ENCODE measurements around the gene ERP44. TPM values are rescaled to one million over a fixed set of nuclear protein-coding genes. Genes with fewer than 3 reads are reported as not detected.
"Not testable (repeated sequence)": the region's sequence is repeated elsewhere in the genome, so short reads cannot be mapped to it uniquely, and the experiment has no call there.

Gene ERP44
- total and polyA plus RNA-seq, 2 donors (not counting 3 experiments of a cell fraction or from before 2014, with no cell fraction given): 9.9 to 21.4 TPM

- H3K27ac ChIP-seq (ENCODE audit: insufficient read depth, low read depth, low read length): no peak overlapping the region
- POLR2A ChIA-PET: no interaction called here
- H3K79me2 ChIP-seq (ENCODE audit: control insufficient read depth, insufficient read depth, low read length): peaks cover 6% of the 10 kb centered on the region
- no peaks in the 10 kb centered on the region for H4K20me1 ChIP-seq (replicated peaks; ENCODE audit: control insufficient read depth, extremely low read depth, insufficient read depth, low read length)
- no peak overlapping the region for H2AFZ ChIP-seq (ENCODE audit: low read depth, low read length)
- dilution Hi-C loops (cut with MboI; ENCODE audit: extremely low pct_ligation_motif_present, low sequenced_read_pairs): no loop called here
- H3K9me3 ChIP-seq (replicated peaks; ENCODE audit: control insufficient read depth, insufficient read depth, low read length): no peaks in the 10 kb centered on the region
- intact Hi-C loops (cut with micrococcal nuclease): no loop called here
- H3K4me2 ChIP-seq (ENCODE audit: insufficient read depth, low read length): no peak overlapping the region
- no peak for DNase-seq (ENCODE audit: low read depth, low spot score)
- H3K27me3 ChIP-seq (ENCODE audit: control insufficient read depth in 2 of 2, insufficient read depth in 2 of 2, low read length in 2 of 2): no peaks in the 10 kb centered on the region
- TF ChIP-seq CTCF (IDR thresholded peaks at IDR 0.05; ENCODE audit: extremely low read depth in 1 of 2, insufficient read depth in 1 of 2, low read depth in 1 of 2, low read length in 2 of 2) (no peak), JUN (IDR thresholded peaks at IDR 0.05; ENCODE audit: borderline replicate concordance, insufficient read depth, insufficient read length, low read depth) (no peak), GATA2 (IDR thresholded peaks at IDR 0.05; ENCODE audit: insufficient read depth, insufficient read length, low read depth, low read length) (no peak), POLR2AphosphoS5 (IDR thresholded peaks at IDR 0.05; ENCODE audit: insufficient read depth, low read depth, low read length) (no peak), FOS (IDR thresholded peaks at IDR 0.05; ENCODE audit: borderline replicate concordance, insufficient read depth, low read length) (no peak), MAX (IDR thresholded peaks at IDR 0.05; ENCODE audit: insufficient read depth, insufficient read length) (no peak), EZH2 (IDR thresholded peaks at IDR 0.05; ENCODE audit: borderline replicate concordance, low read depth, low read length, severe bottlenecking) (no peak), MYC (IDR thresholded peaks at IDR 0.05; ENCODE audit: low read depth, low read length) (no peak), POLR2A (IDR thresholded peaks at IDR 0.05; ENCODE audit: low read depth, low read length) (no peak)
- peak; percentile 52 for FAIRE-seq
- no peak overlapping the region for H3K4me3 ChIP-seq (replicated peaks in 1 of 3; ENCODE audit: insufficient read depth in 1 of 3, low read depth in 1 of 3, low read length in 3 of 3)
- CTCF ChIA-PET: no interaction called here
- no peaks in the 10 kb centered on the region for H3K9me1 ChIP-seq (replicated peaks; ENCODE audit: control insufficient read depth, extremely low read depth, insufficient read depth, low read length)
- no peak overlapping the region for H3K9ac ChIP-seq (replicated peaks; ENCODE audit: extremely low read depth, insufficient read depth, low read length)
- no TSS peak for BruUV-seq (replicated peaks)
- no peaks in the 10 kb centered on the region for H3K4me1 ChIP-seq (ENCODE audit: control insufficient read depth, extremely low read depth, insufficient read depth, low read length)
- H3K36me3 ChIP-seq (ENCODE audit: control insufficient read depth in 2 of 2, extremely low read depth in 1 of 2, insufficient read depth in 2 of 2, low read length in 2 of 2): no peaks in the 10 kb centered on the region
These were observed 28.4 kb downstream of the ERP44 start for GRCh38 chr9:100070104-100071041.

- H3K79me2 ChIP-seq (ENCODE audit: control insufficient read depth, insufficient read depth, low read length); H3K27me3 ChIP-seq (ENCODE audit: control insufficient read depth in 2 of 2, insufficient read depth in 2 of 2, low read length in 2 of 2); H3K4me1 ChIP-seq (ENCODE audit: control insufficient read depth, extremely low read depth, insufficient read depth, low read length); dilution Hi-C loops (cut with MboI; ENCODE audit: extremely low pct_ligation_motif_present, low sequenced_read_pairs); H4K20me1 ChIP-seq (replicated peaks; ENCODE audit: control insufficient read depth, extremely low read depth, insufficient read depth, low read length); H3K36me3 ChIP-seq (ENCODE audit: control insufficient read depth in 2 of 2, extremely low read depth in 1 of 2, insufficient read depth in 2 of 2, low read length in 2 of 2); DNase-seq (ENCODE audit: low read depth, low spot score); H3K4me3 ChIP-seq (replicated peaks in 1 of 3; ENCODE audit: insufficient read depth in 1 of 3, low read depth in 1 of 3, low read length in 3 of 3); H3K9me3 ChIP-seq (replicated peaks; ENCODE audit: control insufficient read depth, insufficient read depth, low read length); FAIRE-seq; BruUV-seq (replicated peaks); intact Hi-C loops (cut with micrococcal nuclease); H3K9me1 ChIP-seq (replicated peaks; ENCODE audit: control insufficient read depth, extremely low read depth, insufficient read depth, low read length); H3K4me2 ChIP-seq (ENCODE audit: insufficient read depth, low read length); POLR2A ChIA-PET; CTCF ChIA-PET; H2AFZ ChIP-seq (ENCODE audit: low read depth, low read length); H3K9ac ChIP-seq (replicated peaks; ENCODE audit: extremely low read depth, insufficient read depth, low read length); H3K27ac ChIP-seq (ENCODE audit: insufficient read depth, low read depth, low read length): not testable (repeated sequence)
These were observed 29.7 kb downstream of the ERP44 start for GRCh38 chr9:100069068-100069467.

Data from endothelial cell of umbilical vein (primary cell).